Activated CD8-positive, alpha-beta memory T cell treated with anti-CD3 and anti-CD28 coated beads for 48 hours (primary cell): ENCODE results near the gene TUNAR.
"Not testable (repeated sequence)": the region's sequence is repeated elsewhere in the genome, so short reads cannot be mapped to it uniquely, and the experiment has no call there.

ENCODE experiments used
- DNase-seq, 3 experiments: peaks; one replicate each; pipeline ENCODE4 v3.0.0-alpha.2; 2020; ENCODE audit warnings: low read depth in 2 of 3, low spot score in 2 of 3

TUNAR gene

GRCh38 chr14:95968048-95968447 is 91.4 kb downstream of the TUNAR start:
- DNase-seq, result not testable (repeated sequence)
